Thyroid gland (tissue), 4 donors: ENCODE results near the gene RBP2. TPM values are rescaled to one million over a fixed set of nuclear protein-coding genes. Genes with fewer than 3 reads are reported as not detected.

Experiments
- DNase-seq, 2 donors: peaks; one replicate each; pipeline ENCODE4 v3.0.0-alpha.2; 2019
- H3K27ac ChIP-seq, 3 donors: fragments of 200-600 bp; sonication (generic); 1 replicate in 2 of 3; 2 replicates in 1 of 3; pipeline ENCODE4 v1.5.1; 2016 to 2019; ENCODE audit warnings: mild to moderate bottlenecking in 1 of 3, moderate library complexity in 1 of 3
- H3K27me3 ChIP-seq: fragments of 200-600 bp; sonication (generic); one replicate; pipeline ENCODE4 v1.5.1; 2019
- H3K36me3 ChIP-seq, 2 donors: fragments of 200-600 bp; sonication (generic); one replicate each; pipeline ENCODE4 v1.5.1; 2016 to 2019
- H3K4me1 ChIP-seq, 2 donors: fragments of 200-600 bp; sonication (generic); one replicate each; pipeline ENCODE4 v1.5.1; 2017 to 2019
- H3K4me3 ChIP-seq, 3 donors: fragments of 200-600 bp; sonication (generic); replicated peaks in 1 of 3; 1 replicate in 2 of 3; 2 replicates in 1 of 3; pipeline ENCODE4 v1.5.1; 2016; ENCODE audit warnings: mild to moderate bottlenecking in 1 of 3
- H3K9me3 ChIP-seq: fragments of 200-600 bp; sonication (generic); one replicate; pipeline ENCODE4 v1.5.1; 2017
- POLR2A ChIP-seq, 2 donors: fragments of 450-650 bp; IDR thresholded peaks; one replicate each; pipeline ENCODE4 v1.6.1; 2017; ENCODE audit warnings: antibody characterized with exemption in 2 of 2, mild to moderate bottlenecking in 2 of 2, moderate library complexity in 1 of 2
- WGBS, 2 donors: methylation state at CpG; one replicate each; pipeline ENCODE4 v1.1.5; 2017; 5-methylcytosine and 5-hydroxymethylcytosine counted together
- intact Hi-C: fragments of 100-400 bp; cut with DNase I; formaldehyde crosslinking; loops from one replicate; pipeline ENCODE4 v1.15.1; 2023
- total RNA-seq, 4 donors: library from RNA; depleted of rRNA; stranded (reverse); fragments of >200 nt; gene quantifications; one replicate each; pipeline ENCODE4 v1.2.3, GENCODE V29; 2016
- TF ChIP-seq, protein P1 (sequence below), 6 experiments: fragments of 200-600 bp in 3 of 6; fragments of 450-650 bp in 3 of 6; sonication (generic) in 3 of 6; IDR thresholded peaks; one replicate each; pipeline ENCODE4 v1.5.1; 2016 to 2019; ENCODE audit warnings: antibody characterized with exemption in 6 of 6, mild to moderate bottlenecking in 2 of 6, inconsistent platforms in 1 of 6, moderate library complexity in 1 of 6

The RBP2 gene
- total RNA-seq, 4 donors from 2014 or later: not detected

DNA sequence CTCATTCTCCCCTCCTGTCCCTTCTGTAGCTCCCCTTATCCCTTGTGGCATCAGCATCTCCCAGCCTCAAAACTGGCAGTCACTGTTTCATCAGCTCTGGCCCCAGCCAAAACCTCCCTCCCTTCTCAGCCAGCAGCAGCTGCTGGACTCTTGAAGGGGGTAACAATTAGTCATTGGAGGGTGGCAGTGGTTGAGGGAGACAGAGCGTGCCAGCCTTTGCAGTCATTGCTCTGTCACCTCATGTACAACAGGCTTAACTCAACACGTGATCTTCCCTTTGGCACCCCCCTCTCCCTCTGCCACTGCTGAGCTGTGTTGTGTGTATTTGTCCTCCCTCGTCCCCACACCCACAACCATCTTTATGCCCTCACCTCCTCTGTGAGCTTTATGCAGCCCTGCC is 28.2 kb downstream of the RBP2 start:
- intact Hi-C loops: no loop called here
- H3K4me3 ChIP-seq: no peak overlapping the region
- H3K4me1 ChIP-seq: no peaks in the 10 kb centered on the region
- H3K27ac ChIP-seq: no peak overlapping the region
- DNase-seq: no peak
- H3K27me3 ChIP-seq: no peaks in the 10 kb centered on the region
- 70 to 80% methylated on average over 3 of the region's 3 CpGs for WGBS, 2 donors
- no peaks in the 10 kb centered on the region for H3K9me3 ChIP-seq
- no peaks in the 10 kb centered on the region for H3K36me3 ChIP-seq
- TF ChIP-seq, protein P1, sequence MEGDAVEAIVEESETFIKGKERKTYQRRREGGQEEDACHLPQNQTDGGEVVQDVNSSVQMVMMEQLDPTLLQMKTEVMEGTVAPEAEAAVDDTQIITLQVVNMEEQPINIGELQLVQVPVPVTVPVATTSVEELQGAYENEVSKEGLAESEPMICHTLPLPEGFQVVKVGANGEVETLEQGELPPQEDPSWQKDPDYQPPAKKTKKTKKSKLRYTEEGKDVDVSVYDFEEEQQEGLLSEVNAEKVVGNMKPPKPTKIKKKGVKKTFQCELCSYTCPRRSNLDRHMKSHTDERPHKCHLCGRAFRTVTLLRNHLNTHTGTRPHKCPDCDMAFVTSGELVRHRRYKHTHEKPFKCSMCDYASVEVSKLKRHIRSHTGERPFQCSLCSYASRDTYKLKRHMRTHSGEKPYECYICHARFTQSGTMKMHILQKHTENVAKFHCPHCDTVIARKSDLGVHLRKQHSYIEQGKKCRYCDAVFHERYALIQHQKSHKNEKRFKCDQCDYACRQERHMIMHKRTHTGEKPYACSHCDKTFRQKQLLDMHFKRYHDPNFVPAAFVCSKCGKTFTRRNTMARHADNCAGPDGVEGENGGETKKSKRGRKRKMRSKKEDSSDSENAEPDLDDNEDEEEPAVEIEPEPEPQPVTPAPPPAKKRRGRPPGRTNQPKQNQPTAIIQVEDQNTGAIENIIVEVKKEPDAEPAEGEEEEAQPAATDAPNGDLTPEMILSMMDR (IDR thresholded peaks at IDR 0.05): no peak
- no peak for TF ChIP-seq POLR2A (IDR thresholded peaks at IDR 0.05)

- Histone ChIP-seq H3K36me3 (no peaks in the 10 kb centered on the region), H3K4me1 (no peaks in the 10 kb centered on the region), H3K9me3 (no peaks in the 10 kb centered on the region), H3K27ac (no peak overlapping the region), H3K27me3 (no peaks in the 10 kb centered on the region), H3K4me3 (no peak overlapping the region)
- TF ChIP-seq, protein P1 (IDR thresholded peaks at IDR 0.05): no peak
- TF ChIP-seq POLR2A (IDR thresholded peaks at IDR 0.05): no peak
- intact Hi-C loops: no loop called here
- no peak for DNase-seq
These were observed 28.8 kb downstream of the RBP2 start for GRCh38 chr3:139447486-139447885.

DNA sequence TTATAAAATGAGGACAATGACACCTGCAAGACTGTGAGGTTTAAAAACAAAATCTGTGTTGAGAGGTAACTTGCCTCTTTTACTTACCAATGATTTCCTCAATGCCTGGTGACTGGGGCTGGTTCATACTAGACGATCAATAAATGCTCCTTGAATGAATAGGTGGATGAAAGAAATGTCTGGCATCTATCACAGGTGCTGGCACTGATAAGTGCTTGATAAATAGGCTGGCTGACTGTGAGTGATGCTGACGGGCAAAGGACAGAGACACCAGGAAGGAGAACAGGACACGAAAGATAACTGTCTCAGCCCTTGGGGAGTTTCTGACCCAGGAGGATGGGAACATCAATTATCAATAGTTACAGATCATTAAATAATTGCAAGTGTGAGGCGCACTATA is 31.9 kb downstream of the RBP2 start:
- Histone ChIP-seq H3K36me3 (no peaks in the 10 kb centered on the region), H3K27me3 (no peaks in the 10 kb centered on the region), H3K27ac (no peak overlapping the region), H3K4me1 (no peaks in the 10 kb centered on the region), H3K9me3 (no peaks in the 10 kb centered on the region), H3K4me3 (no peak overlapping the region)
- DNase-seq: no peak
- intact Hi-C loops: no loop called here
- 93 to 97% methylated on average over 4 of the region's 4 CpGs for WGBS, 2 donors
- TF ChIP-seq, protein P1 (IDR thresholded peaks at IDR 0.05): no peak
- no peak for TF ChIP-seq POLR2A (IDR thresholded peaks at IDR 0.05)

- Histone ChIP-seq H3K27me3 (no peaks in the 10 kb centered on the region), H3K36me3 (no peaks in the 10 kb centered on the region), H3K4me1 (no peaks in the 10 kb centered on the region), H3K9me3 (no peaks in the 10 kb centered on the region), H3K27ac (no peak overlapping the region), H3K4me3 (no peak overlapping the region)
- intact Hi-C loops: no loop called here
- WGBS, 2 donors: 92 to 95% methylated on average over 7 of the region's 7 CpGs
- DNase-seq: no peak
- no peak for TF ChIP-seq POLR2A (IDR thresholded peaks at IDR 0.05)
- TF ChIP-seq, protein P1 (IDR thresholded peaks at IDR 0.05): no peak
These were observed 33.1 kb downstream of the RBP2 start for GRCh38 chr3:139443186-139443585.

DNA sequence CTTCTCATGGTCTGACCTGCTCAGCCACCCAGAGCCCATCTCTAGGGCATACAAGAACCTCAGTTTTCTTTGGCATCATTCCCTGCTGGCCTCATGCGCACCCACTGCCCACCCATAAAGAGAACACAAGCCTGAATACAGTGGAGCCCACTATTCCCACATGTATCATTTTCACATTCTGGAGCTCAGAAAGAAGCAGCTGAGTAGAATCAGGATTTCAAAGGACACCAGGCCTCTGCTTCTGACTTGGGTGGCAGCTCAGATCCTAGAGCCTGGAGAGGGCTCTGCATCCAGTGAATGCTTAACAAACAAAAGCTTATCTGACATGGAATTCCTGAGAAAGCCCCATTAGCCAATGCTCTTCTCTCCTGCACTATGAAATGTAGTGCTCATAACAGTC is 34.7 kb downstream of the RBP2 start:
- Histone ChIP-seq H3K4me3 (no peak overlapping the region), H3K27me3 (no peaks in the 10 kb centered on the region), H3K9me3 (no peaks in the 10 kb centered on the region), H3K27ac (no peak overlapping the region), H3K36me3 (no peaks in the 10 kb centered on the region), H3K4me1 (no peaks in the 10 kb centered on the region)
- no peak for TF ChIP-seq POLR2A (IDR thresholded peaks at IDR 0.05)
- TF ChIP-seq, protein P1 (IDR thresholded peaks at IDR 0.05): no peak
- no peak for DNase-seq
- 67 to 79% methylated on average over 1 of the region's 1 CpG for WGBS, 2 donors
- intact Hi-C loops: no loop called here
